ENCODE results near the gene KANK4. TPM values are rescaled to one million over a fixed set of nuclear protein-coding genes. Genes with fewer than 3 reads are reported as not detected.
"Not testable (repeated sequence)": the region's sequence is repeated elsewhere in the genome, so short reads cannot be mapped to it uniquely, and the experiment has no call there.

The KANK4 gene
- total RNA-seq, 1 experiment from 2014 or later = not detected

- no peak for DNase-seq (ENCODE audit: low read depth)
Measured at GRCh38 chr1:62271948-62272728, 47.1 kb downstream of the KANK4 start.

- no peak for DNase-seq (ENCODE audit: low read depth)
Measured at GRCh38 chr1:62271134-62271533, 48.1 kb downstream of the KANK4 start.

GRCh38 chr1:62269851-62270495, 49.3 kb downstream of the KANK4 start:
- no peak for DNase-seq (ENCODE audit: low read depth)

- DNase-seq (ENCODE audit: low read depth) = no peak
Measured at GRCh38 chr1:62269439-62269838, 49.8 kb downstream of the KANK4 start.

- DNase-seq (ENCODE audit: low read depth) = no peak
Measured at GRCh38 chr1:62268315-62268714, 50.9 kb downstream of the KANK4 start.

- DNase-seq (ENCODE audit: low read depth) = no peak
Measured at GRCh38 chr1:62265956-62266935, 53.0 kb downstream of the KANK4 start.

GRCh38 chr1:62263814-62264353, 55.4 kb downstream of the KANK4 start:
- DNase-seq (ENCODE audit: low read depth) = no peak

GRCh38 chr1:62263006-62263813, 56.0 kb downstream of the KANK4 start:
- DNase-seq (ENCODE audit: low read depth) = no peak

- DNase-seq (ENCODE audit: low read depth) = no peak
Measured at GRCh38 chr1:62260688-62261087, 58.5 kb downstream of the KANK4 start.

- DNase-seq (ENCODE audit: low read depth) = no peak
Measured at GRCh38 chr1:62259551-62259950, 59.7 kb downstream of the KANK4 start.

GRCh38 chr1:62250126-62250726, 69.0 kb downstream of the KANK4 start:
- DNase-seq (ENCODE audit: low read depth) = no peak

GRCh38 chr1:62247391-62248168, 71.7 kb downstream of the KANK4 start:
- DNase-seq (ENCODE audit: low read depth) = no peak

GRCh38 chr1:62245201-62245600, 74.0 kb downstream of the KANK4 start:
- no peak for DNase-seq (ENCODE audit: low read depth)

- DNase-seq (ENCODE audit: low read depth) = not testable (repeated sequence)
Measured at GRCh38 chr1:62244380-62244779, 74.9 kb downstream of the KANK4 start.

- DNase-seq (ENCODE audit: low read depth) = no peak
Measured at GRCh38 chr1:62241371-62242131, 77.7 kb downstream of the KANK4 start.

GRCh38 chr1:62240651-62241370, 78.4 kb downstream of the KANK4 start:
- DNase-seq (ENCODE audit: low read depth) = no peak

- DNase-seq (ENCODE audit: low read depth) = not testable (repeated sequence)
Measured at GRCh38 chr1:62239652-62240403, 79.4 kb downstream of the KANK4 start.

GRCh38 chr1:62238507-62238906, 80.7 kb downstream of the KANK4 start:
- DNase-seq (ENCODE audit: low read depth) = no peak

All from Daoy (cell line).